ENCODE measurements around the gene POM121. TPM values are rescaled to one million over a fixed set of nuclear protein-coding genes. Genes with fewer than 3 reads are reported as not detected.
"Not testable (repeated sequence)": the region's sequence is repeated elsewhere in the genome, so short reads cannot be mapped to it uniquely, and the experiment has no call there.

The POM121 gene
- total RNA-seq, 2 experiments from 2014 or later = 58.2 to 60.9 TPM

DNA sequence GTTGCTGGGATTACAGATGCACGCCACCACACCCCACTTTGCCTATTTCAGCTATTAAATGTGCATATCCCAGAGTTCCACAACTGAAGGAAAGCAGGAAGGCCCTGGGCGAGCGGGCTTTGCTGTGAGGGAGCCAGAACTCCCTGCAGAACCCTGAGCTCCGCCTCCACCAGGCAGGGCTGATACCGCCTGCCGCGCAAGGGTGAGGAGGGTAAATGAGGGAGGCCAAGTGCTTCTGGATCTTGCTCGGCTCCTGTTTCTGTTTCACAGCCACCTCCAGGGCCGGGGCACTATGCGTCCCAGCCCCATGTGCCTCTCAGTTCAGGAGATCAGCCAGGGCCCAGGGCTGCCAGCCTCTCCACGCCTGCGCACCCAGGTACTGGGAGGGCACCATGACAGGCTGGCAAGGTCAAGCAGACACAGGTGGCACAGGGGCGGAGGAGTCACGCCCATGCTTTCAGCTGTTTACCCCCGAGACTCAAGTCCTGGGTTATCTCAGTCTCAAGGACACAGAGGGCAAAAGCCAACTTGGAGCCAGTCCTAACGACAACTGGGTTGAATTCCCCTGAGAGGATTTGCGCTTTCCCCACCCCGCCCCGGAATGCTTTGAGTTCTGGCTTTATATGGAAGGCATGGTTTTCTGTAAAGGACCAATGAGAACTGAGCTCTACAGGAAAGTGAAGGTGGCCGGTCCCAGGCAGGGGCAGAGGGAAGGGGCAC lies 35.9 kb downstream of the POM121 start:
- DNase-seq; H3K9me3 Mint-ChIP-seq; H3K4me3 Mint-ChIP-seq; H3K27ac Mint-ChIP-seq; POLR2A ChIA-PET; H3K27me3 Mint-ChIP-seq; H3K36me3 Mint-ChIP-seq; H3K4me1 Mint-ChIP-seq; ATAC-seq (ENCODE audit: low read depth): not testable (repeated sequence)

DNA sequence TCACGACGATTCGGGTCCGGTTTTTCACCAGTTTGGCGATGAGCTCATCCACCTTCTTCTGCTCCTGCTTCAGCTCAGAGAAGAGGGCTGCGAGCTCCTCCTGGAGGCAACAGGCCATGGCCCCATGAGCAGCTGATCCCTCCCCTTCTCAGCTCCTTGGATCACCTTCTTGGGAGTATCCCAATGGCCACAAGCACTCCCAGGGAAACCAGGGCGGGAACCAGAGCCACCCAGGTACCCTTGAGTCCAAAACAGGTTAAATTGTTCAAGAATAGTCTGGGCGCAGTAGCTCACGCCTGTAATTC lies 36.4 kb downstream of the POM121 start:
- H3K4me1 Mint-ChIP-seq; H3K36me3 Mint-ChIP-seq; POLR2A ChIA-PET; H3K27ac Mint-ChIP-seq; H3K4me3 Mint-ChIP-seq; ATAC-seq (ENCODE audit: low read depth); H3K9me3 Mint-ChIP-seq; H3K27me3 Mint-ChIP-seq; DNase-seq: not testable (repeated sequence)

DNA sequence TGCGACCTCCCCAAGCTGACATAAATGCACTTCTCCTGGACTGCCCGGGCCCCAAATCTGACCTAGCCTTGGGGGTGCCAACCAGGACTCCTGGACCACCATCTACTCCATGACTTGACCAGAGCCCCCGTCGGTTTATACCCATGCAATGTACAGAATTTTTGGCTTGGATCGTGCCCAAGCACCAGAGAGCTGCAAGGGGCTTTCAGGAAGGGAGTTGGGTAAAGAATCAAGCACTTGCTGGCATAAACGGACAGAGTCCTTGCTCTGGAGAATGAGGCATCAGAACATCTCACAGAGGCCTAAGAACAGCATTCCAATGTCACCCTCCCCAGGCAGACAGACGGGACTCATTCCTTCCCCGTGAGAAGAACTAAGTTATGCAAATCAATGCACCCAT lies 38.2 kb downstream of the POM121 start:
- not testable (repeated sequence) for H3K27ac Mint-ChIP-seq; ATAC-seq (ENCODE audit: low read depth)

DNA sequence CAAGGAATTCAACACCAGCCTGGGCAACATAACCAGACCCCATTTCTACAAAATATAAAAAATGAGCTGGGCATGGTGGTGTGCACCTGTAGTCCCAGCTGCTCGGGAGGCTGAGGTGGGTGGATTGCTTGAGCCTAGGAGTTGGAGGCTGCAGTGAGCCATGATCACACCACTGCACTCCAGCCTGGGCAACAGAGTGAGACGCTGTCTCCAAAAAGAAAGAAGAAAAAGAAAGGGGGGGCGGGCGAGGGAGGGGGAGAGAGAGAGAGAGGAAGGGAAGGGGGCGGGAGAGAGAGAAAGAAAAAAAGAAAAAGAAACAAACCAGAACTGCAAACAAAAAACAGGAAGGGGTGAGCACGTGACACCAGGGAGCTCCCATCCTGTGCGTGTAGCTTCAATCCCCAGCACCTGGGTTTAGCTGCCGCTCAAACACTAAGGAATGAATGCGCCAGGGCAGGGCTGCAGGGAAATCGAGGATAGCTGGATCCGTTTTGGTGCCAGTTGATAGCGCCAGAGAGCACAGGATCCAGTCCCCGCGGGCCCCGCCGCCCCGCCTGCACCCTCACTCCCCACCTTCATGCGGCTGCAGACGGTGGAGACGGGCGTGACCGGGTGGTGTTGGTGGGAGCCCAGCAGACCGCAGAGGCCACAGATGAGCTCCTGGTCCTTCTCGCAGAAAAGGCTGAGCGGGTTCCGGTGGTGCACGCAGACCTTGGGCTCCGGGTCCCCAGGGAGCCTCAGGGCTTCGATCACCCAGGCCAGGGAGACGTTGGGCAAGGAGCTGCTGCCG lies 40.5 kb downstream of the POM121 start:
- H3K4me3 Mint-ChIP-seq, DNase-seq, H3K27ac Mint-ChIP-seq, H3K36me3 Mint-ChIP-seq, H3K4me1 Mint-ChIP-seq, H3K9me3 Mint-ChIP-seq, POLR2A ChIA-PET, H3K27me3 Mint-ChIP-seq: not testable (repeated sequence)
- peak; percentile 88 for ATAC-seq (ENCODE audit: low read depth)

More for the DNA sequence above, 38.2 kb downstream of the POM121 start:
- H3K4me3 Mint-ChIP-seq, DNase-seq, H3K9me3 Mint-ChIP-seq, H3K27me3 Mint-ChIP-seq, H3K36me3 Mint-ChIP-seq, POLR2A ChIA-PET, H3K4me1 Mint-ChIP-seq: not testable (repeated sequence)

DNA sequence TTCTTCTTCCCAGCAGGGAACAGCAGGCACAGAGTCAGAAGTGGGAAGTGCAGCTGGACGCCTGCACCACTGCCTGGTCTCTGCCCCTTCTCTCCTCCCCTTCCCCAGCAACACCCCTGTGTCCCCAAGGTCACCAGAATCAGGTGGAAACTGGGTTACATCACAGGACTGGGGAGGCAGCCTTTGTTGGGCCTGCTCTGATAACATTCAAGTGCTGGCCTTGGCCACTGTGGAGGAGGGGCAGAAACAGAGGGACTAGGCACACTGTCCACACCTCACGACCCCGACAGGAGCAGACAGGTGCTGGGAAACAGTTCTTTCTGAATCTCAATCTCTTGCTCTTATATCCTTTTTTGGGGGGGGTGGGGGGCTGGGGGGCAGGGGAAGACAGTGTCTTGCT lies 42.0 kb downstream of the POM121 start:
- H3K4me3 Mint-ChIP-seq; H3K4me1 Mint-ChIP-seq; DNase-seq; H3K27me3 Mint-ChIP-seq; ATAC-seq (ENCODE audit: low read depth); H3K36me3 Mint-ChIP-seq; POLR2A ChIA-PET; H3K9me3 Mint-ChIP-seq; H3K27ac Mint-ChIP-seq: not testable (repeated sequence)

DNA sequence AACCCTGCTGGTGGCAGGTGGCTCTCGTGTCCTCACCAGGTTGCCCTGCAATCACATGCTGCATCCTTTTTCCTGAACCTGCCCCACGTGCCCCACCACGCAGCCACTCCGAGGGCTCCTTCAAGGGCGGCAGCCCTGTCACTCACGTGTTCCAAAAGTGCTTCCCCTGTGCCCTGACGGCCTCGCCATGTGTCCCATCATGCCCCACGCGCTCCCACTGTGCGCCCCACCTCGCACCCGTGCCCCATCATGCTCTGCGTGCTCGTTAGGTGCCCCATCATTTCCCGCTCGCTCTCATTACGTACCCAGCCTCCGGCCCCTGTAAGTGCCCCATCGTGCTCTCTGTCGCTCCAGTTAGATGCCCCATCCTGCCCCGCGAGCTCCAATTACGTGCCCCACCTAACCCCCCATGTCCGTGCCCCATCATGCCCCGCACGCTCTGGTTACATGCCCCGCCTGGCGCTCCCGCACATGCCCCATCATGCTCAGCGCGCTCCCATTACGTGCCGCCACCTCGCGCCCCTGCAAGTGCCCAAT lies 44.2 kb downstream of the POM121 start, which contains the start of gene TRIM74:
Gene TRIM74 (minus strand): TSS at position 487 of the 537 bp plus-strand sequence. CDS start 3,309 bp downstream, outside the sequence.
- H3K27ac Mint-ChIP-seq; H3K27me3 Mint-ChIP-seq; H3K4me3 Mint-ChIP-seq; H3K9me3 Mint-ChIP-seq; DNase-seq; H3K4me1 Mint-ChIP-seq; POLR2A ChIA-PET; ATAC-seq (ENCODE audit: low read depth); H3K36me3 Mint-ChIP-seq: not testable (repeated sequence)

DNA sequence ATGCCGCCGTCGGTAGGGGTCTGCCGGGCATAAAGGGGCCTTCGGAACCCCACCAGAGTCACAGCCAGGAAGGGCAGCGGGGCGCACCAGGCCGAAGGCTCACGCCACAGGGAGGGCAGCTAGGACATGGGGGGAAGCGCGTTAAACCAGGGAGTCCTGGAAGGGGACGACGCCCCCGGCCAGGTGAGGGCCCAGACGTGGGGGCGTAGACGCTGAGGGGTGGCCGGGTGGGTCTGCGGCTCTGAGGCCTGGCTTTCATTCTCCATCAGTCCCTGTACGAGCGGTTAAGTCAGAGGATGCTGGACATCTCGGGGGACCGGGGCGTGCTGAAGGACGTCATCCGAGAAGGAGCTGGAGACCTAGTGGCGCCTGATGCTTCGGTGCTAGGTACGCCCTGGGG lies 44.8 kb downstream of the POM121 start:
- H3K4me3 Mint-ChIP-seq; ATAC-seq (ENCODE audit: low read depth); DNase-seq; H3K27ac Mint-ChIP-seq; H3K4me1 Mint-ChIP-seq; H3K27me3 Mint-ChIP-seq; H3K9me3 Mint-ChIP-seq; POLR2A ChIA-PET; H3K36me3 Mint-ChIP-seq: not testable (repeated sequence)

DNA sequence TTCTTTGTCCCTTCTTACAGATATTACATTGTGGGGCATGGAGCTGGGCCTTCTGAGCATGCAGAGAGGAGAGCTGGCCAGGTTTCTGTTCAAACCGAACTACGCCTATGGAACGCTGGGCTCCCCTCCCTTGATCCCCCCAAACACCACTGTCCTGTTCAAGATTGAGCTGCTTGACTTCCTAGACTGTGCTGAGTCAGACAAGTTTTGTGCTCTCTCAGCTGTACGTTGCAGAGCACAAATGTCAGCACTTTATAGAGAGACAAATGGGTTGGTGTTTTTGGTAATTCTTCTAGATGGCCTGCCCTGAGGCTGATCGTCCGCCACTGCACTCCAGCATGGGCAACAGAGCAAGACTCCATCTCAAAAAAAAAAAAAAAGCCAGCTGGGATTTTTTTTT lies 46.6 kb downstream of the POM121 start:
- H3K4me3 Mint-ChIP-seq, H3K4me1 Mint-ChIP-seq: not testable (repeated sequence)

DNA sequence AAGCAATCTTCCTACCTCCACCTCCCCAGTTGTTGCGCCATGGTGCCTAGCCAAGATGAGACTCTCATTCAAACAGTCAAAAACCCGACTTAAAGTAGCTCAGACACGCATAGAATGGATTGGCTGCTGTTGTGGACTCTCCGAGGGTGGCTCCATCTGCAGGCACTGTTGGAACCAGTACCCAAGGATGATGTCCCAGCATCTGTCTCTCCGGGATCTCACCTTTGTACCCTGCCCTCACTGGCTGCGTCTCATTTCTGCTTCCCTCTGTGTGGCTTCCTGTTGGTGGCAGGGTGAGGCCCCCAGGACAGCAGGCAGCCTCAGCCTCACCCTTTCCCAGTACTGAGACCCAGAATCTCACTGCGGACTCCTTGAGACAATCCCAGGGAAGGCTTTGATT lies 49.9 kb downstream of the POM121 start:
- H3K4me3 Mint-ChIP-seq; ATAC-seq (ENCODE audit: low read depth); H3K27me3 Mint-ChIP-seq; H3K36me3 Mint-ChIP-seq; POLR2A ChIA-PET; H3K4me1 Mint-ChIP-seq; DNase-seq; H3K27ac Mint-ChIP-seq; H3K9me3 Mint-ChIP-seq: not testable (repeated sequence)

More for the DNA sequence above, 46.6 kb downstream of the POM121 start:
- H3K36me3 Mint-ChIP-seq; H3K9me3 Mint-ChIP-seq; POLR2A ChIA-PET; DNase-seq; H3K27ac Mint-ChIP-seq; ATAC-seq (ENCODE audit: low read depth); H3K27me3 Mint-ChIP-seq: not testable (repeated sequence)

DNA sequence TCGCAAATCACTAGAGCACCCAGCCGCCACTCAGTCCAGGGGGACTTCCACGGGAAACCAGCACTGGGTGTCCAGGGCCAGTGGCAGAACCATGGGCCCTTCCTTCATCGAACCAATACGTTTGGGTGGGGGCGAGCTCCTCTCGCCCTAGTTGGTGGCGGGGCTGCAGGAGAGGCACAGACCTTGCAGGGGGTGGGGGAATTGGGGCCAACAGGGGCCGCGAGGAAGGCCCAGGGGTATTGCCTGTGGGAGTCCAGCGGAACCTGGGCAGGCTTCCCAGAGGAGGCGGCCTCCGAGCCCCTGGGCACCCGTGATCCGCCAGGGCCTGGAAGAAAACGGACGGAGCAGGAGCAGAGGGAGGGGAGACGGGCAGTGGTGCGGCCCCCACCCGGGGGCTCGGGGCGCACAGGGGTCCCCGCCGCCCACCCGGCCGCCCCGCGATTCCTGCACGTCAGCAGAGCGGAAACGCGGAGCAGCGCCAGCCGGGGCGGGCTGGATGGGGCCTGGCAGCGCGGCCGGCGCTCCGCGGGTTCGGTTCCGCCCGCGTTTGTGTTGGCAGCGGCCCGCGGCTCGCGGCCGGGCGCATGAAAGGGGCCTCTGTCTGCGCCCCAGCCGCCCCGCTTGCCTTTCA lies 50.9 kb downstream of the POM121 start:
- ATAC-seq (ENCODE audit: low read depth); H3K4me3 Mint-ChIP-seq; H3K36me3 Mint-ChIP-seq; H3K4me1 Mint-ChIP-seq; H3K27me3 Mint-ChIP-seq; POLR2A ChIA-PET; H3K27ac Mint-ChIP-seq; DNase-seq; H3K9me3 Mint-ChIP-seq: not testable (repeated sequence)

DNA sequence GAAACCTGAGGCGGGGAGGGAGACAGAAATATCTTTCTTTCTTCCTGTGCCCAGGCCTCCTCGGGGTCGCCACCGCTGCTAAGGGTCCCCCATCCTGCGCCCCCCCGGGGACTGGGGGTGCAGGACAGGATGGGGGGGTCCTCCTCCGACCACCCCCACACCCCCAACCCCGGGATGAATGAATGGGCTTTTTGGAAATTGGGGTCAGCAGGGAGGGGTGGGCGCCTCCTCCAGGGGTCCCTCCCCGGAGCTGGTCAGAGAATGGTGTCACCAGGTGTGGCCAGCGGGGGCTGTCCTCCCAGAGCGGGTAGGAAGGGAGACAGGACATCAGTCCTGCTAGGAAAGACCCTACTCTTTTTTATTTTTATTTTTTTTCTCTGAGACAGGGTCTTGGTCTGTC lies 51.5 kb downstream of the POM121 start:
- H3K36me3 Mint-ChIP-seq; H3K9me3 Mint-ChIP-seq; DNase-seq; H3K4me3 Mint-ChIP-seq; H3K27me3 Mint-ChIP-seq; ATAC-seq (ENCODE audit: low read depth); POLR2A ChIA-PET; H3K27ac Mint-ChIP-seq; H3K4me1 Mint-ChIP-seq: not testable (repeated sequence)

DNA sequence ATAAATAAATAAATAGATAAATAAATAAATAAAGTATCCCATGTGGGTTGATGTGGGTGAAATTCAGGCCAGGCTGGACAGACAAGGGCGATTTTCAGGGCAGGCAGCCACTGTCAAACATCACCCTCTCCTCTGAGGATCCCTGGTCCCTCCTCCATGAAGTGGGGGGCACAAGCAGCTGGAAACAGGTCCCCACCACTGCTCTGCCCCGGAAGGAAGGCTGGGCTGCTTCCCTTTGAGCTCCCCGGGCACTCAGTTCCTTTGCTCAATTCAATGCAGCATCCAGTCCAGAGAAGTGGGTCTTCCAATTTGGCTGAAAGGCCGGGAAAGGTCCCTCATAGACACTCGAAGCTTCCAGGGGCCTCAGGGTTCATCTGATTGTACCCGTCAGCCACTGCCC lies 55.5 kb downstream of the POM121 start:
- H3K4me1 Mint-ChIP-seq; H3K4me3 Mint-ChIP-seq; DNase-seq; H3K36me3 Mint-ChIP-seq; H3K27ac Mint-ChIP-seq; ATAC-seq (ENCODE audit: low read depth); H3K27me3 Mint-ChIP-seq; H3K9me3 Mint-ChIP-seq; POLR2A ChIA-PET: not testable (repeated sequence)

DNA sequence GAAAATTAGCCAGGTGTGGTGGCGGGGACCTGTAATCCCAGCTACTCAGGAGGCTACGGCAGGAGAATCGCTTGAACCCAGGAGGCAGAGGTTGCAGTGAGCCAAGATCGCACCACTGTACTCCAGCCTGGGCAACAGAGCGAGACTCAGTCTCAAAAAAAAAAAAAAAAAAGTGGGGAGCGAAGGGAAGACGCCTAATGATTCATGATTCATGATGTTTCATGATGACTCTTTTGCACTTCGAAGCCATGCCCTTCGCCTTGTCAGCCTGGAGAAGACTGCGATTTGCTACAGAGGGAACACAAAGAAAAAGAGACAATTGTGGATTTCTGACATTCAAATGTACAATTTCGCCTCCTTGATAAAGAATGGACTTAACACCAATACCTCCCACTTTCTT lies 57.2 kb downstream of the POM121 start:
- H3K9me3 Mint-ChIP-seq; H3K4me1 Mint-ChIP-seq; DNase-seq; H3K4me3 Mint-ChIP-seq; ATAC-seq (ENCODE audit: low read depth); H3K27ac Mint-ChIP-seq; POLR2A ChIA-PET; H3K27me3 Mint-ChIP-seq; H3K36me3 Mint-ChIP-seq: not testable (repeated sequence)

Measured in activated naive CD8-positive, alpha-beta T cell treated with anti-CD3 and anti-CD28 coated beads, Interleukin-2, amount 10 ng/mL, durations not matched to agents 7 days and 5 days (primary cell).